Measurements from ENCODE around the gene CXCL10. TPM values are rescaled to one million over a fixed set of nuclear protein-coding genes. Genes with fewer than 3 reads are reported as not detected.
A peak's percentile ranks its signal among the peaks of the same experiment; 100 is the strongest.

CXCL10 gene
- total RNA-seq, 1 donor from 2014 or later = not detected

GRCh38 chr4:76011700-76012387 is 11.5 kb downstream of the CXCL10 start:
- intact Hi-C loops (cut with DNase I) = no loop called here
- H3K4me3 ChIP-seq = peak overlapping the region in 1 of 2 donors; percentile 9
- peak overlapping the region; percentile 21 to 46 for H3K27ac ChIP-seq
- TF ChIP-seq CTCF (IDR thresholded peaks at IDR 0.05) = no peak
- no peaks in the 10 kb centered on the region for H3K4me1 ChIP-seq
- H3K36me3 ChIP-seq = no peaks in the 10 kb centered on the region
- H3K9me3 ChIP-seq = no peaks in the 10 kb centered on the region
- no peaks in the 10 kb centered on the region for H3K27me3 ChIP-seq
- DNase-seq (ENCODE audit: low spot score in 2 of 2) = no peak

- no peak for DNase-seq (ENCODE audit: low spot score in 2 of 2)
- Histone ChIP-seq H3K4me3 (no peak overlapping the region), H3K4me1 (no peaks in the 10 kb centered on the region), H3K27me3 (no peaks in the 10 kb centered on the region), H3K36me3 (no peaks in the 10 kb centered on the region), H3K27ac (no peak overlapping the region), H3K9me3 (no peaks in the 10 kb centered on the region)
- no peak for TF ChIP-seq CTCF (IDR thresholded peaks at IDR 0.05)
- intact Hi-C loops (cut with DNase I) = no loop called here
Observed at GRCh38 chr4:76011018-76011670, 12.2 kb downstream of the CXCL10 start.

GRCh38 chr4:76010576-76010975 is 12.7 kb downstream of the CXCL10 start:
- Histone ChIP-seq H3K27me3 (no peaks in the 10 kb centered on the region), H3K27ac (no peak overlapping the region), H3K9me3 (no peaks in the 10 kb centered on the region), H3K4me3 (no peak overlapping the region), H3K4me1 (no peaks in the 10 kb centered on the region), H3K36me3 (no peaks in the 10 kb centered on the region)
- no peak for TF ChIP-seq CTCF (IDR thresholded peaks at IDR 0.05)
- no peak for DNase-seq (ENCODE audit: low spot score in 2 of 2)
- intact Hi-C loops (cut with DNase I) = no loop called here

GRCh38 chr4:76009311-76009710 is 14.0 kb downstream of the CXCL10 start:
- intact Hi-C loops (cut with DNase I) = no loop called here
- Histone ChIP-seq H3K9me3 (no peaks in the 10 kb centered on the region), H3K4me1 (no peaks in the 10 kb centered on the region), H3K36me3 (no peaks in the 10 kb centered on the region), H3K27me3 (no peaks in the 10 kb centered on the region), H3K4me3 (no peak overlapping the region), H3K27ac (no peak overlapping the region)
- TF ChIP-seq CTCF (IDR thresholded peaks at IDR 0.05) = no peak
- DNase-seq (ENCODE audit: low spot score in 2 of 2) = no peak

GRCh38 chr4:76007089-76007862 is 16.0 kb downstream of the CXCL10 start, which contains the start of gene CXCL9:
CXCL9 (minus strand) TSS chr4:76007509; CDS start chr4:76007449, 60 bp downstream.
- intact Hi-C loops (cut with DNase I) = no loop called here
- Histone ChIP-seq H3K4me3 (no peak within 1 kb of the TSS), H3K4me1 (no peaks in the 10 kb centered on the region), H3K27ac (no peak within 1 kb of the TSS), H3K36me3 (no peaks in the 10 kb centered on the region), H3K9me3 (no peaks in the 10 kb centered on the region), H3K27me3 (no peaks in the 10 kb centered on the region)
- no peak for TF ChIP-seq CTCF (IDR thresholded peaks at IDR 0.05)
- no peak for DNase-seq (ENCODE audit: low spot score in 2 of 2)

Measured in ascending aorta (tissue), 2 donors.